Measurements from ENCODE around the gene RSRP1.

The RSRP1 gene

GRCh38 chr1:25197235-25197975 lies 49.8 kb downstream of the RSRP1 start:
- Mint-ChIP-seq H3K36me3 (no peaks in the 10 kb centered on the region), H3K4me3 (no peak overlapping the region), H3K9me3 (no peaks in the 10 kb centered on the region), H3K4me1 (peaks cover 9% of the 10 kb centered on the region), H3K27me3 (peaks cover 12% of the 10 kb centered on the region), H3K27ac (no peak overlapping the region)
- DNase-seq (ENCODE audit: low spot score in 2 of 2) (no peak), ATAC-seq (ENCODE audit: low read depth) (no peak)

GRCh38 chr1:25196830-25197229 lies 50.4 kb downstream of the RSRP1 start:
- H3K27ac Mint-ChIP-seq = no peak overlapping the region

GRCh38 chr1:25195835-25196234 lies 51.4 kb downstream of the RSRP1 start:
- H3K4me1 Mint-ChIP-seq = peaks cover 9% of the 10 kb centered on the region
- DNase-seq (ENCODE audit: low spot score in 2 of 2) = no peak
- no peak overlapping the region for H3K4me3 Mint-ChIP-seq
- ATAC-seq (ENCODE audit: low read depth) = no peak
- no peaks in the 10 kb centered on the region for H3K9me3 Mint-ChIP-seq
- no peak overlapping the region for H3K27ac Mint-ChIP-seq
- peaks cover 12% of the 10 kb centered on the region for H3K27me3 Mint-ChIP-seq
- no peaks in the 10 kb centered on the region for H3K36me3 Mint-ChIP-seq

More at GRCh38 chr1:25196830-25197229, 50.4 kb downstream of the RSRP1 start:
- H3K4me1 Mint-ChIP-seq = peaks cover 9% of the 10 kb centered on the region
- H3K36me3 Mint-ChIP-seq = no peaks in the 10 kb centered on the region
- DNase-seq (ENCODE audit: low spot score in 2 of 2) (no peak), ATAC-seq (ENCODE audit: low read depth) (no peak)
- H3K27me3 Mint-ChIP-seq = peaks cover 12% of the 10 kb centered on the region
- no peaks in the 10 kb centered on the region for H3K9me3 Mint-ChIP-seq
- no peak overlapping the region for H3K4me3 Mint-ChIP-seq

GRCh38 chr1:25194572-25195020 lies 52.7 kb downstream of the RSRP1 start:
- Mint-ChIP-seq H3K27ac (no peak overlapping the region), H3K27me3 (peaks cover 12% of the 10 kb centered on the region), H3K9me3 (no peaks in the 10 kb centered on the region), H3K4me1 (peaks cover 9% of the 10 kb centered on the region), H3K4me3 (no peak overlapping the region), H3K36me3 (no peaks in the 10 kb centered on the region)
- no peak for DNase-seq (ENCODE audit: low spot score in 2 of 2)
- ATAC-seq (ENCODE audit: low read depth) = no peak

- DNase-seq (ENCODE audit: low spot score in 2 of 2) (no peak), ATAC-seq (ENCODE audit: low read depth) (no peak)
- H3K36me3 Mint-ChIP-seq = no peaks in the 10 kb centered on the region
- H3K4me1 Mint-ChIP-seq = peaks cover 9% of the 10 kb centered on the region
- no peaks in the 10 kb centered on the region for H3K9me3 Mint-ChIP-seq
- no peak overlapping the region for H3K27ac Mint-ChIP-seq
- H3K27me3 Mint-ChIP-seq = peaks cover 12% of the 10 kb centered on the region
- H3K4me3 Mint-ChIP-seq = no peak overlapping the region
These were observed 53.2 kb downstream of the RSRP1 start for GRCh38 chr1:25194054-25194453.

- Mint-ChIP-seq H3K9me3 (no peaks in the 10 kb centered on the region), H3K4me1 (peaks cover 3% of the 10 kb centered on the region), H3K27me3 (peaks cover 12% of the 10 kb centered on the region), H3K4me3 (no peak overlapping the region), H3K27ac (no peak overlapping the region), H3K36me3 (no peaks in the 10 kb centered on the region)
- no peak for DNase-seq (ENCODE audit: low spot score in 2 of 2)
- no peak for ATAC-seq (ENCODE audit: low read depth)
These were observed 54.0 kb downstream of the RSRP1 start for GRCh38 chr1:25193229-25193628.
